ENCODE data around the gene LRMDA. TPM values are rescaled to one million over a fixed set of nuclear protein-coding genes. Genes with fewer than 3 reads are reported as not detected.

LRMDA gene
- total and polyA plus RNA-seq, 2 of the 8 experiments (the other 6 are each of a cell fraction or from before 2014, with no cell fraction given) = 0.86 to 2.8 TPM

- no peak for TF ChIP-seq CHD7 (IDR thresholded peaks at IDR 0.05; ENCODE audit: insufficient replicate concordance, low read length)
- no peak for TF ChIP-seq CTCF (IDR thresholded peaks at IDR 0.05; ENCODE audit: control extremely low read depth in 1 of 3, insufficient read depth in 1 of 3, low read depth in 1 of 3, low read length in 3 of 3)
- TF ChIP-seq RAD21 (IDR thresholded peaks at IDR 0.05 in 1 of 2, conservative IDR thresholded peaks at IDR 0.05 in 1 of 2; ENCODE audit: low read depth in 2 of 2, low read length in 2 of 2) = no peak
- TF ChIP-seq RFX5 (IDR thresholded peaks at IDR 0.05; ENCODE audit: borderline replicate concordance, low read depth, low read length) = no peak
- no peak for TF ChIP-seq SP2 (IDR thresholded peaks at IDR 0.05; ENCODE audit: low read length)
- no peak for TF ChIP-seq SRF (IDR thresholded peaks at IDR 0.05; ENCODE audit: low read depth, low read length)
- no peak for TF ChIP-seq SIN3A (conservative IDR thresholded peaks at IDR 0.05 in 1 of 2, IDR thresholded peaks at IDR 0.05 in 1 of 2; ENCODE audit: low read depth in 1 of 2, low read length in 2 of 2)
- TF ChIP-seq SUZ12 (IDR thresholded peaks at IDR 0.05; ENCODE audit: low read length) = no peak
Measured at GRCh38 chr10:75582102-75582501, 150.7 kb downstream of the LRMDA start (continued).
